ENCODE measurements around the gene MGAT4D.
A peak's percentile ranks its signal among the peaks of the same experiment; 100 is the strongest.
"Not testable (repeated sequence)": the region's sequence is repeated elsewhere in the genome, so short reads cannot be mapped to it uniquely, and the experiment has no call there.

The MGAT4D gene

DNA sequence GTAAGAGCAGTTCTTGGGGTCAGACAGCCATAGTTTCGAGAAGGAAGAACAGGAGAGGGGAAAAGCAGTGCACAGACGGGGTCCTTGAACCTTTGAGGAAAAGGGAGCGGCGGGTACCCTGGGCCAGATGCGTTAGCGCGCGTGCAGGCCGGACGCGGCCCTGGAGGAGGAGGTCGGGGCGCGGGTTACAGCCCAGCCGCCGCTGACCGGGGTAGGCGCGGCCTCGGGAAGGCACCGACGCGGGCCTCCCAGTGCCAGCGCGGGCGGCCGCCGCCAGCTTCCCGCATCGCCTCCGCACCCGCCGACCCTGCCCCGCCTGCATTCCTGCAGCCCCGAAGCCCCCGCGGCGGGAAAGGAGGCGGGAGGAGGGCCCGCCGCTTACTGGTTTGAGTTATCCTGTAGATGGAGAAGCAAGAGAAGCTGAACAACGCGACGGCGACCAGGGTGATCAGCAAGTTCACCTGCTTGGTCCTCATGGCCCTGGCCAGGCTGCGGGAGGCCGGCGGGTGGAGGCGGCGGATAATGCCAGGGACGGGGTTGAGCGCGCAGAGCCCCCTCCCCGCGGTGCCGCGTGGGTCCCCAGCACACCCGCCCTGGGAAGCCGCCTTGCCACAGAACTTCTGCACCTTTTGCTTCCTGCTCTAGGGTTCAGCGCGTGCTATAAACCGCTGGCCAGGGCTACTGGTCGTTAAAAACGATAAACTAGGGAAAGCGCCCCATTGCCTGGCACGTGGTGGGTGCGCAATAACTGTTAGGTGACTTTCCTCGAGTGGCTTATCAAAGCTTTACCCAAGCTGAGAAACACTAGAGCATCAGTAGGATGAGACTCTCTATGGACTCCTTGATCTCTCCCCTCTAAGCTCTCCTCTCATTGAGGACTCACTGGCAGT lies at the start of gene MGAT4D:
TSS of gene MGAT4D (minus strand) at position 547 of the 890 bp plus-strand sequence. CDS start at position 476, 71 bp downstream.
- Histone ChIP-seq H3K27me3 (ENCODE audit: insufficient read depth, low read length) (peaks cover 51% of the 10 kb centered on the region), H3K36me3 (ENCODE audit: insufficient read depth, low read length) (no peaks in the 10 kb centered on the region), H3K4me3 (ENCODE audit: low read length) (peak within 1 kb of the TSS; percentile 20), H2AFZ (ENCODE audit: low read depth, low read length) (peak within 1 kb of the TSS; percentile 2), H3K4me1 (ENCODE audit: insufficient read depth, low read length) (no peaks in the 10 kb centered on the region), H3K9me3 (ENCODE audit: low read length) (peaks cover 8% of the 10 kb centered on the region)

DNA sequence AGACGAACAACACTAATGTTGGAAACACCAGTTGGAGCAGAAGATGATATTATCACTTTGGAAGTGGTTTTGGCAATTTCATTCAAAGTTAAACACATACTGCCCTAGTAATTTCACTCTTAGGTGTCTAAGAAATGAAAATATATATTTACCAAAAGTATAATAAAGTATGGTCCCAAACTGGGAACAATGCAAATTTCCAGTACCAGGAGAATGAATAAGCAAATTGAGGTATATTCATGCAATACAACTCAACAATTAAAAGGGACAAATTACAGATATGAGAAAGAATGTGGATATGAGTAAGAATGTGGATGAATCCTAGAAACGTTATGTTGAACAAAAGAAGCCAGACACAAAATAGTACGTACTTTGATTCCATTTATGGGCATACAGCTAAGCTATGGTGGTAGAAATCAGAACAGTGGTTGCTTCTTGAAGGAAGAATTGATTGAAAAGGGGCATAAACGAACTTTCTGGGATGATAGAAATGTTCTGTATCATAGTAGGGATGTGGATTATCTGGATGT lies 35.9 kb upstream of the MGAT4D start:
- Histone ChIP-seq H3K27me3 (ENCODE audit: insufficient read depth, low read length) (no peaks in the 10 kb centered on the region), H2AFZ (ENCODE audit: low read depth, low read length) (no peak overlapping the region), H3K36me3 (ENCODE audit: insufficient read depth, low read length) (peaks cover 33% of the 10 kb centered on the region), H3K9me3 (ENCODE audit: low read length) (peaks cover 2% of the 10 kb centered on the region), H3K4me3 (ENCODE audit: low read length) (no peak overlapping the region), H3K4me1 (ENCODE audit: insufficient read depth, low read length) (no peaks in the 10 kb centered on the region)

DNA sequence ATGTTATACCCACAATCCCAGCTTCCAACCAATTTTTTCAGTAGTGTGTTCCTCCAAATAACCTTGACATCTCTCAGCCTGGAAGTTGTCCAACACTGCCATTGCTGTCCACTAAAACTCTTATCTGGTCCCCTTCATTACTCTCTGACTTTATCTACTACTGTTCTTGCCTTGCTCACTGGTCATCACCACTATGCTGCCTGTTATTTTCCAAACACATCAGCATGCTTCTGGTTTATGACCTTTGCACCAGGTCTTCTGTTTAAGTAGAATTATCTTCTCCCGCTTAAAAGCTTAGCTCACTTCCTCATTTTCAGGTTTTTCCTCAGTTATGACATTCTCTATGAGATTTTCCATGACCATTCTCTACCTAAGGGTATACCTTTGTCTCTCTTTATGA lies 31.3 kb upstream of the MGAT4D start:
- peaks cover 32% of the 10 kb centered on the region for H3K36me3 ChIP-seq (ENCODE audit: insufficient read depth, low read length)
- peaks cover 2% of the 10 kb centered on the region for H3K9me3 ChIP-seq (ENCODE audit: low read length)

DNA sequence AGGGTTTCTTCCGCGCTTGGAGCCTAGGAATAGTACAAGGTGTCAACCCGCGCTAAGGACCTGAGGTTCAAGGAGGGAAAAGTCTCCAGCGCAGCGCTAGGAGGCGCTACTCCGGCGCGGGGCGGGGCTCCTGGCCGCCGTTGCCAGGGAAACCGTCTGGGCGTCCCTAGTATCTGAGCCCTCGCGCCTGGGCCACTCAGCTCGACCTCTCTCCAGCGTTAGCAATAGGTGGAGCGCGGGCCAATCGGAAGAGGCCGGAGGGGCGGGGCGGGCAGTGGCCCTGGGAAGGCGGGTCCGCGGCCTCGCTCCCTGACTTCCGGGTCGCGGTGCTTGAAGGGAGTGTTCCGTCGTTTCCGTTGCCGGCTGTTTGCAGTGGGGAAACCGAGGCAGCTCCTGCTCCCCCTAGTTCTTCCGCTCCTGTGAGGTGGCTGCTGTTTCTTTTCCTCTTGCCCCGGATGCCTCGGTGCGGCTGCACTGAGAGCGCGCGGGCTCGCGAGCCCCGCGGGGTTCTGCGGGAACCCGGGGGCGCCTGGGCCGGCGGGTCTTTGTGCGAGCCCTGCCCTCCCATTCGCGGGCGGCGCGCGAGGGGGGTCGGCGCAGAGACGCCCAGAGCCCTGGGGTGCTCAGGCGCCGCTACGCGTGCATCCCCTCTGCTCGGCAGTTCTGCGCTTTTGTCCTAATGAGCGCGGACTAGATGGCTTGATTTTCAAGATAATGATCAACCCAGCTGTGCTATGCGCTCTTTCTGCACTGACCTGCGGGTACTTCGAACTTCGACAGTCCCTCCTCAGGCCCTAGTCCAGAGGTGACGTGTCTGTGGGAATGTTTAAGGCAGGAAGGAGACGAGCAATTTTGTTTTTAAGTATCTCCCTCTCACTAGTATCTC lies 26.0 kb upstream of the MGAT4D start, which contains the start of gene ELMOD2:
TSS of gene ELMOD2 (plus strand) at position 312 of the 886 bp plus-strand sequence. CDS start 1,261 bp downstream, outside the sequence.
- Histone ChIP-seq H3K36me3 (ENCODE audit: insufficient read depth, low read length) (peaks cover 17% of the 10 kb centered on the region), H3K4me1 (ENCODE audit: insufficient read depth, low read length) (peaks cover 25% of the 10 kb centered on the region), H3K4me3 (ENCODE audit: low read length) (peak within 1 kb of the TSS; percentile 73), H2AFZ (ENCODE audit: low read depth, low read length) (peak within 1 kb of the TSS; percentile 88), H3K9me3 (ENCODE audit: low read length) (no peaks in the 10 kb centered on the region), H3K27me3 (ENCODE audit: insufficient read depth, low read length) (no peaks in the 10 kb centered on the region)

More for the DNA sequence above, 31.3 kb upstream of the MGAT4D start:
- no peak overlapping the region for H3K4me3 ChIP-seq (ENCODE audit: low read length)
- H3K27me3 ChIP-seq (ENCODE audit: insufficient read depth, low read length) = no peaks in the 10 kb centered on the region
- peaks cover 24% of the 10 kb centered on the region for H3K4me1 ChIP-seq (ENCODE audit: insufficient read depth, low read length)
- no peak overlapping the region for H2AFZ ChIP-seq (ENCODE audit: low read depth, low read length)

DNA sequence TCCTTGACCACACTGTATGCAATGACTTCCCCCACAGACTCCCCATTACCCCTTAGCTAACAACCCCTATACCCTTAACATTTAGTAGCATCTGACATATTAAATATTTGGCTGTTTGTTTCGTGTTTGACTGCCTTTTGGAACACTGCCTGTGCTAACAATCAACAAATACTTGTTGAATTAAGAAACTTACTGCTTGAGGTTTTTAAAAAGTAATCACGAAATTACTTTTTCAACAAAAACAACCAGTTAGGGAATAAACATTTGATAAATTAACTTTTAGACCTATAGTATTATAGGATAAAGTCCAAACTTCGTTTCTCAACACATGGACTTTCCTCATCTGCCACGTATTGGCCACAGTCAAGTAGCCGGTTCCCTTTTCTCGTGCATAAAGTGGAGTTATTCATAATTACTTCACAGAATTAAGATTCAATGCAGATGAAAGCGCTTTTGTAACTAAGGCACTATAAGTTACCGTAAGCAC lies 25.3 kb upstream of the MGAT4D start:
- H3K4me1 ChIP-seq (ENCODE audit: insufficient read depth, low read length) = peaks cover 25% of the 10 kb centered on the region
- no peaks in the 10 kb centered on the region for H3K9me3 ChIP-seq (ENCODE audit: low read length)
- H3K4me3 ChIP-seq (ENCODE audit: low read length) = peak overlapping the region; percentile 40
- peak overlapping the region; percentile 88 for H2AFZ ChIP-seq (ENCODE audit: low read depth, low read length)
- peaks cover 15% of the 10 kb centered on the region for H3K36me3 ChIP-seq (ENCODE audit: insufficient read depth, low read length)
- no peaks in the 10 kb centered on the region for H3K27me3 ChIP-seq (ENCODE audit: insufficient read depth, low read length)

DNA sequence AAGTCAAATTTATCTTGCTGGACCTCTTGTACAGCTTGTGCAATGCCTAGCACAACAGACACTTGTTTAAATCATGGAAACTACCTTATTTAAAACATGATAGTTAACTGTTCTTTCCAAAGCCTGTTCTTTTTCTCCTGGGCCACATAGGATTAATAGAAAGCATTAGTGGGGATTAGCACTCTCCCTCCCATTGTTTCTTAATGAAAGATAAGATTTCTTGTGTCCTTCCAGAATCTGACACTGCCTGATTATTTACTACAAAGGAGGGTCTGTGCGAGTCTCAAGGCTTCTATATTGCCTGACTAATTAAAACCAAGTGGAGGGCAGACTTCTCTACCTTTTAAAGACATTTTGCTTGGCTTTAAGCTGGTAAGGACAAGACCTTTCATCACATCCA lies 17.3 kb upstream of the MGAT4D start:
- no peak overlapping the region for H3K4me3 ChIP-seq (ENCODE audit: low read length)
- H3K27me3 ChIP-seq (ENCODE audit: insufficient read depth, low read length) = no peaks in the 10 kb centered on the region
- no peak overlapping the region for H2AFZ ChIP-seq (ENCODE audit: low read depth, low read length)
- H3K36me3 ChIP-seq (ENCODE audit: insufficient read depth, low read length) = no peaks in the 10 kb centered on the region
- H3K9me3 ChIP-seq (ENCODE audit: low read length) = no peaks in the 10 kb centered on the region
- H3K4me1 ChIP-seq (ENCODE audit: insufficient read depth, low read length) = no peaks in the 10 kb centered on the region

DNA sequence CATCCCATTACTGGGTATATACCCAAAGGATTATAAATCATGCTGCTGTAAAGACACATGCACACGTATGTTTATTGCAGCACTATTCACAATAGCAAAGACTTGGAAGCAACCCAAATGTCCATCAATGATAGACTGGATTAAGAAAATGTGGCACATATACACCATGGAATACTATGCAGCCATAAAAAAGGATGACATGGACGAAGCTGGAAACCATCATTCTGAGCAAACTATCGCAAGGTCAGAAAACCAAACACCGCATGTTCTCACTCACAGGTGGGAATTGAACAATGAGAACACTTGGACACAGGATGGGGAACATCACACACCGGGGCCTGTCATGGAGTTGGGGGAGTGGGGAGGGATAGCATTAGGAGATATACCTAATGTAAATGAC lies 15.7 kb upstream of the MGAT4D start:
- not testable (repeated sequence) for H2AFZ ChIP-seq (ENCODE audit: low read depth, low read length); H3K4me1 ChIP-seq (ENCODE audit: insufficient read depth, low read length); H3K4me3 ChIP-seq (ENCODE audit: low read length); H3K9me3 ChIP-seq (ENCODE audit: low read length); H3K27me3 ChIP-seq (ENCODE audit: insufficient read depth, low read length); H3K36me3 ChIP-seq (ENCODE audit: insufficient read depth, low read length)

DNA sequence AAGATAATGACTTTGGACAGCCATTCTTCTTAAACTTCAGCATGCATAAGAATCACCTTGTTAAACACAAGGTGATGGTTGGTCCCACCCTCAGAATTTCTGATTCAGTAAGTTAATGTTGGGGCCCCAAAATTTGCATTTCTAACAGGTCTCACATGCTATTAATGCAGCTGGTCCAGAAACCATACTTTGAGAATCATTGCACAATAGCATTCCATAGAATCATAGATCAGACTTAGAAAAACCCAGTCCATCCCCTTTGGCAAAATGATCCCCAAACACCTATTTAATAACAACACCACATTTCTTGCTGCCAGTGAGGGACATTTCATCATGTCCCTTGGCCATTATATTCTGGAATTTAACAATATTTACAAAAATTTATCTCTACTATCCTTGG lies 6.2 kb upstream of the MGAT4D start:
- H3K36me3 ChIP-seq (ENCODE audit: insufficient read depth, low read length) = no peaks in the 10 kb centered on the region
- no peak overlapping the region for H2AFZ ChIP-seq (ENCODE audit: low read depth, low read length)
- H3K27me3 ChIP-seq (ENCODE audit: insufficient read depth, low read length) = peaks cover 13% of the 10 kb centered on the region
- peaks cover 2% of the 10 kb centered on the region for H3K9me3 ChIP-seq (ENCODE audit: low read length)
- no peaks in the 10 kb centered on the region for H3K4me1 ChIP-seq (ENCODE audit: insufficient read depth, low read length)
- H3K4me3 ChIP-seq (ENCODE audit: low read length) = no peak overlapping the region

DNA sequence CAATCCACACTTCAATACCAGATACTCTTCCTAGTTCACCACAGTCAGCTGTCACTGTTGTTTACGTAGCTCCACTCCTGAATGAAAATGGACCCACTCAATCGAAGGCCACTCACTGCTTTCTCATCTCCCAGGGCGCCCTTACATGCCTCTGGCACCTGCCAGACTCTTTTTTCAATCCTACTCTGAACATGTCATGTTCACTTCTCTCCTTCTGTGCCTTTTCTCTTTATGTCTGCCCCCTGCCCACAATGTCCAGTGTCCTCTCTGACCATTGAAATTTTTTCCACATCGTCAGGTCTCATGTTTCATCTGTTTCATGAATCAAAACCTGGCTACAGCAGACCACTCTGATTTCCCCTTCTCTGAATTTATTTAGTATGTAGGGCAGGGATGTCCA lies 1.3 kb upstream of the MGAT4D start:
- Histone ChIP-seq H3K4me1 (ENCODE audit: insufficient read depth, low read length) (no peaks in the 10 kb centered on the region), H3K9me3 (ENCODE audit: low read length) (peaks cover 8% of the 10 kb centered on the region), H3K27me3 (ENCODE audit: insufficient read depth, low read length) (peaks cover 48% of the 10 kb centered on the region), H3K36me3 (ENCODE audit: insufficient read depth, low read length) (no peaks in the 10 kb centered on the region), H3K4me3 (ENCODE audit: low read length) (no peak overlapping the region), H2AFZ (ENCODE audit: low read depth, low read length) (no peak overlapping the region)

DNA sequence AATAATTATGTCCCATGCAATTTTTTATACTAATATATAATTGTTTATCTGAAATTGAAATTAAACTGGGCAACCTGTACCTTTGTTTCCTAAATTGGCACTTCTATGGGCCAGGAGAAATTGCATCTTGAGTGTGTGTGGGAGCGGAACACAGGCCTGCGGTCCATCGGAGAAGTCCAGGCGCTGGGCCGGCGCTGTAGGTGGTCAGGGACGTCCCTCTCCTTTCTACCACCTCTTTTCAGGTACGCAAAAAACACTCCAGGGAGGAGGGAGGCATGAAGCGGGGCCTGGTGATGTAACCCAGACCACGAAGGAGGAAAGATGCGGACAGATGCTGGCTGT lies 717 bp downstream of the MGAT4D start:
- Histone ChIP-seq H2AFZ (ENCODE audit: low read depth, low read length) (no peak overlapping the region), H3K4me1 (ENCODE audit: insufficient read depth, low read length) (no peaks in the 10 kb centered on the region), H3K4me3 (ENCODE audit: low read length) (peak overlapping the region; percentile 20), H3K9me3 (ENCODE audit: low read length) (peaks cover 8% of the 10 kb centered on the region), H3K27me3 (ENCODE audit: insufficient read depth, low read length) (peaks cover 51% of the 10 kb centered on the region), H3K36me3 (ENCODE audit: insufficient read depth, low read length) (no peaks in the 10 kb centered on the region)

DNA sequence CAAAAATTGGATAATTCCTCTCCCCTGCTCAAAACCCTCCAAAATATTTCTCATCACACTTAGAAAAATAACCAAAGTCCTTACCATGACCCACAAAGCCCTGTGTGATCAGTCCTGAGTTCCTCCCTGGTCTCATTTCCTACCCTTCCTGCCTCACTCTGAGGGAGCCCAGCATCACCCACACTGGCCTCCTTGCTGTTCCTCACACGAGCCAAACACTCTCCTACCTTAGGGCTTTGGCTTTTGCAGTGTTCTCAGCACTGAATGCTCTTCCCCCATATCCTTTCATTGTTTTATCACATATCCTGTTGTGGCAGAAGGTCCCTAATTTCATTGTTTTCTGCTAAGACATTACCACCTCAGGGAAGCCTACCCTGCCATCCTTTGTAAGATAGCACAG lies 12.2 kb downstream of the MGAT4D start:
- Histone ChIP-seq H3K27me3 (ENCODE audit: insufficient read depth, low read length) (peaks cover 6% of the 10 kb centered on the region), H3K4me3 (ENCODE audit: low read length) (no peak overlapping the region), H3K36me3 (ENCODE audit: insufficient read depth, low read length) (no peaks in the 10 kb centered on the region), H2AFZ (ENCODE audit: low read depth, low read length) (no peak overlapping the region), H3K9me3 (ENCODE audit: low read length) (no peaks in the 10 kb centered on the region), H3K4me1 (ENCODE audit: insufficient read depth, low read length) (no peaks in the 10 kb centered on the region)

DNA sequence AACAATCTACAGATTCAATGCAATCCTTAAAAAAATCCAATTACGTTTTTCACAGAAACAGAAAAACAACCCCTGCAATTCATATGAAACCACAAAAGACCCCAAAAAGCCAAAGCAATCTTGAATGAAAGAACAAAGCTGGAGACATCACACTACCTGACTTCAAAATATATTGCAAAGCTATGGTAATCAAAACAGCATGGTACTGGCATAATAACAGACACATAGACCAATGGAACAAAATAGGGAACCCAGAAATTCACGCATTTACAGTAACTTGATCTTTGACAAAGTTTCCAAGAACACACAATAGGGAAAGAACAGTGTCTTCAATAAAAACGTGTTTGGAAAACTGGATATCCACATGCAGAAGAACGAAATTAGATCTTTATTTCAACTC lies 14.6 kb downstream of the MGAT4D start:
- Histone ChIP-seq H3K4me1 (ENCODE audit: insufficient read depth, low read length) (no peaks in the 10 kb centered on the region), H2AFZ (ENCODE audit: low read depth, low read length) (no peak overlapping the region), H3K36me3 (ENCODE audit: insufficient read depth, low read length) (no peaks in the 10 kb centered on the region), H3K9me3 (ENCODE audit: low read length) (no peaks in the 10 kb centered on the region), H3K4me3 (ENCODE audit: low read length) (no peak overlapping the region), H3K27me3 (ENCODE audit: insufficient read depth, low read length) (peaks cover 4% of the 10 kb centered on the region)

DNA sequence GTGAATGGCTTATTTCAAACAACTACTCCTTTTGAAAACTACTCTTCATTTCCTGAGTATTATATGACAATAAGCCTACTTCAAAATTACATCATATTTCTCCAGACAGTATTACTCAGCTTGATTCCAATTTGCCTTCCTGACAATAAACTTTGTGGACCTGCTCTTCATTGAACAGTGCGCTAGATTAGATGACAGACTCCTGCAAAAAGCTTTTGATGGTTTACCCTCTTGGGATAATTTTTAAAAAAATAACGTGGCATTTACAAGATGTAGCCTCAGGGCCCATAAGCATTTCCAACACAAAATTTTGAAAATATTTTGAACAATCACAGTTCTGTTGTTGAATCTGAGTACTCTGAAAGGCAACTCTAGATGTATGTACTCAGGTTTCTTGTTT lies 25.9 kb downstream of the MGAT4D start:
- H3K36me3 ChIP-seq (ENCODE audit: insufficient read depth, low read length) = no peaks in the 10 kb centered on the region
- H3K27me3 ChIP-seq (ENCODE audit: insufficient read depth, low read length) = peaks cover 20% of the 10 kb centered on the region
- no peaks in the 10 kb centered on the region for H3K9me3 ChIP-seq (ENCODE audit: low read length)
- H2AFZ ChIP-seq (ENCODE audit: low read depth, low read length) = no peak overlapping the region
- no peak overlapping the region for H3K4me3 ChIP-seq (ENCODE audit: low read length)
- H3K4me1 ChIP-seq (ENCODE audit: insufficient read depth, low read length) = no peaks in the 10 kb centered on the region
